ENCODE results near the gene SET.

The SET gene

DNA sequence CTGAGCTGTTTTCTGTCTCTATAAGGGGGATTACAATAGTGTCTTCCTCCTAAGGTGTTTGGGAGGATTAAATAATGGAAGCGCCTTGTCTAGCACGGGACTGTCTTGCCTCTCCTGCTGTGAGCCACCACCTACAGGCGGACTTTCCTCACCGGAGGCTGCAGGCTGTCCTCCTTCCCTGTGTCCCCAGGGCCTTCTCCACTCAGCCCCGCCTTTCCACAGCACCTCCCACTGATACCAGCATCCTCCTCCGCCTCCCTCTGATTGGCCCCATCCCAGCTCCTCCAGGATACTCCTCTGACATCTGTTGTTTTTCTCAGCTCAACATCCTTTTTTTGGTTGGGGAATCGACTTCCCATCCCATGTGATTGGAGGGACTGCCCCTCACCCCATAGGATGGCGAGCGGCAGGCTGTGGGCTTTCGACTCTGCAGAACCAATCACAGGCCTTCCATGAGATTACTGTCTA is 35.8 kb downstream of the SET start:
- Histone ChIP-seq H3K27ac (peak overlapping the region; percentile 82), H3K4me1 (ENCODE audit: control insufficient read depth in 1 of 2, insufficient read depth in 1 of 2, low read depth in 1 of 2, low read length in 1 of 2) (peaks cover 20 to 21% of the 10 kb centered on the region in 2 experiments)
- TF ChIP-seq, protein P1, sequence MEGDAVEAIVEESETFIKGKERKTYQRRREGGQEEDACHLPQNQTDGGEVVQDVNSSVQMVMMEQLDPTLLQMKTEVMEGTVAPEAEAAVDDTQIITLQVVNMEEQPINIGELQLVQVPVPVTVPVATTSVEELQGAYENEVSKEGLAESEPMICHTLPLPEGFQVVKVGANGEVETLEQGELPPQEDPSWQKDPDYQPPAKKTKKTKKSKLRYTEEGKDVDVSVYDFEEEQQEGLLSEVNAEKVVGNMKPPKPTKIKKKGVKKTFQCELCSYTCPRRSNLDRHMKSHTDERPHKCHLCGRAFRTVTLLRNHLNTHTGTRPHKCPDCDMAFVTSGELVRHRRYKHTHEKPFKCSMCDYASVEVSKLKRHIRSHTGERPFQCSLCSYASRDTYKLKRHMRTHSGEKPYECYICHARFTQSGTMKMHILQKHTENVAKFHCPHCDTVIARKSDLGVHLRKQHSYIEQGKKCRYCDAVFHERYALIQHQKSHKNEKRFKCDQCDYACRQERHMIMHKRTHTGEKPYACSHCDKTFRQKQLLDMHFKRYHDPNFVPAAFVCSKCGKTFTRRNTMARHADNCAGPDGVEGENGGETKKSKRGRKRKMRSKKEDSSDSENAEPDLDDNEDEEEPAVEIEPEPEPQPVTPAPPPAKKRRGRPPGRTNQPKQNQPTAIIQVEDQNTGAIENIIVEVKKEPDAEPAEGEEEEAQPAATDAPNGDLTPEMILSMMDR (IDR thresholded peaks at IDR 0.05), result no peak

GRCh38 chr9:128727640-128728248 is 38.7 kb downstream of the SET start:
- Histone ChIP-seq H3K4me1 (ENCODE audit: control insufficient read depth in 1 of 2, insufficient read depth in 1 of 2, low read depth in 1 of 2, low read length in 1 of 2) (peaks cover 19 to 20% of the 10 kb centered on the region in 2 experiments), H3K4me3 (ENCODE audit: low read depth in 1 of 2, low read length in 1 of 2) (no peak overlapping the region), H3K36me3 (peaks cover 30% of the 10 kb centered on the region), H3K27ac (no peak overlapping the region), H3K9me3 (no peaks in the 10 kb centered on the region), H3K27me3 (no peaks in the 10 kb centered on the region)
- TF ChIP-seq, protein P1 (IDR thresholded peaks at IDR 0.05), result no peak

More for the DNA sequence above, 35.8 kb downstream of the SET start:
- H3K27me3 ChIP-seq, result no peaks in the 10 kb centered on the region
- peak overlapping the region; percentile 78 to 88 for H3K4me3 ChIP-seq (ENCODE audit: low read depth in 1 of 2, low read length in 1 of 2)
- H3K36me3 ChIP-seq, result peaks cover 30% of the 10 kb centered on the region
- H3K9me3 ChIP-seq, result no peaks in the 10 kb centered on the region

- Histone ChIP-seq H3K4me3 (ENCODE audit: low read depth in 1 of 2, low read length in 1 of 2) (no peak overlapping the region), H3K36me3 (peaks cover 36% of the 10 kb centered on the region), H3K4me1 (ENCODE audit: control insufficient read depth in 1 of 2, insufficient read depth in 1 of 2, low read depth in 1 of 2, low read length in 1 of 2) (peaks cover 14 to 16% of the 10 kb centered on the region in 2 experiments), H3K27me3 (no peaks in the 10 kb centered on the region), H3K27ac (no peak overlapping the region), H3K9me3 (no peaks in the 10 kb centered on the region)
- TF ChIP-seq, protein P1 (IDR thresholded peaks at IDR 0.05), result no peak
These were observed 39.3 kb downstream of the SET start for GRCh38 chr9:128728298-128728697.

- H3K36me3 ChIP-seq, result peaks cover 41% of the 10 kb centered on the region
- H3K27me3 ChIP-seq, result no peaks in the 10 kb centered on the region
- no peak overlapping the region for H3K4me3 ChIP-seq (ENCODE audit: low read depth in 1 of 2, low read length in 1 of 2)
- no peak overlapping the region for H3K27ac ChIP-seq
- peaks cover 8 to 9% of the 10 kb centered on the region in 2 experiments for H3K4me1 ChIP-seq (ENCODE audit: control insufficient read depth in 1 of 2, insufficient read depth in 1 of 2, low read depth in 1 of 2, low read length in 1 of 2)
- no peaks in the 10 kb centered on the region for H3K9me3 ChIP-seq
- TF ChIP-seq, protein P1 (IDR thresholded peaks at IDR 0.05), result no peak
These were observed 40.3 kb downstream of the SET start for GRCh38 chr9:128729302-128729701.

GRCh38 chr9:128729766-128730517 is 40.9 kb downstream of the SET start:
- Histone ChIP-seq H3K27ac (no peak overlapping the region), H3K4me1 (ENCODE audit: control insufficient read depth in 1 of 2, insufficient read depth in 1 of 2, low read depth in 1 of 2, low read length in 1 of 2) (peaks cover 2% of the 10 kb centered on the region in 2 experiments), H3K27me3 (no peaks in the 10 kb centered on the region), H3K36me3 (peaks cover 48% of the 10 kb centered on the region), H3K9me3 (no peaks in the 10 kb centered on the region), H3K4me3 (ENCODE audit: low read depth in 1 of 2, low read length in 1 of 2) (no peak overlapping the region)
- TF ChIP-seq, protein P1 (IDR thresholded peaks at IDR 0.05), result no peak
